Activated CD4-positive, alpha-beta memory T cell treated with anti-CD3 and anti-CD28 coated beads, Interleukin-2, amount 10 ng/mL, durations not matched to agents 7 days and 5 days (primary cell): ENCODE results near the gene METTL3. TPM values are rescaled to one million over a fixed set of nuclear protein-coding genes. Genes with fewer than 3 reads are reported as not detected.

ENCODE experiments used
- CTCF ChIA-PET: fragments of 350-600 bp; sonication (Branson Sonifier 250); formaldehyde crosslinking; loops from one replicate; lab custom pipeline; 2021; ENCODE audit warnings: antibody characterized with exemption, inconsistent platforms; lab: Charles Lee
- POLR2A ChIA-PET: fragments of 350-600 bp; sonication (Branson Sonifier 250); formaldehyde crosslinking; loops from one replicate; lab custom pipeline; 2021; ENCODE audit warnings: antibody characterized with exemption; lab: Charles Lee
- DNase-seq: peaks from one replicate; pipeline ENCODE4 v3.0.0-alpha.2; 2020
- H3K27ac Mint-ChIP-seq: one replicate; pipeline ENCODE4 v1.8.0; 2021; ENCODE audit warnings: mild to moderate bottlenecking, mixed read lengths
- H3K27me3 Mint-ChIP-seq: one replicate; pipeline ENCODE4 v1.8.0; 2021; ENCODE audit warnings: mixed read lengths
- H3K36me3 Mint-ChIP-seq: one replicate; pipeline ENCODE4 v1.8.0; 2021; ENCODE audit warnings: low read depth, mixed read lengths
- H3K4me1 Mint-ChIP-seq: one replicate; pipeline ENCODE4 v1.8.0; 2021; ENCODE audit warnings: mixed read lengths
- H3K4me3 Mint-ChIP-seq: one replicate; pipeline ENCODE4 v1.8.0; 2021; ENCODE audit warnings: mild to moderate bottlenecking, mixed read lengths
- H3K9me3 Mint-ChIP-seq: one replicate; pipeline ENCODE4 v1.8.0; 2021; ENCODE audit warnings: mixed read lengths
- total RNA-seq, 2 experiments: library from RNA; stranded (reverse); gene quantifications; one replicate each; pipeline ENCODE4 v1.2.3, GENCODE V29; 2021

METTL3 gene
- total RNA-seq, 2 experiments from 2014 or later: 75.6 to 77.6 TPM

GRCh38 chr14:21524575-21525490, 13.7 kb upstream of the METTL3 start:
- CTCF ChIA-PET: interaction anchor here (1.1 kb wide), 1 partner anchor 26 kb away, joined by 3 read pairs; no protein-coding TSS in a partner anchor
- H3K9me3 Mint-ChIP-seq: no peaks in the 10 kb centered on the region
- POLR2A ChIA-PET: interaction anchor here (1.0 to 6.8 kb wide), 2 partner anchors 13 to 47 kb away, joined by 4 to 50 read pairs; partner anchors contain the start of genes METTL3 and TOX4
- DNase-seq: no peak
- H3K36me3 Mint-ChIP-seq: no peaks in the 10 kb centered on the region
- peaks cover 13% of the 10 kb centered on the region for H3K27me3 Mint-ChIP-seq
- H3K4me1 Mint-ChIP-seq: peaks cover 10% of the 10 kb centered on the region
- peak overlapping the region; percentile 65 for H3K4me3 Mint-ChIP-seq
- H3K27ac Mint-ChIP-seq: no peak overlapping the region

- no peak for DNase-seq
- CTCF ChIA-PET: no interaction called here
- Mint-ChIP-seq H3K27ac (no peak overlapping the region), H3K9me3 (no peaks in the 10 kb centered on the region), H3K4me1 (peaks cover 10% of the 10 kb centered on the region), H3K4me3 (no peak overlapping the region), H3K36me3 (no peaks in the 10 kb centered on the region), H3K27me3 (peaks cover 15% of the 10 kb centered on the region)
- POLR2A ChIA-PET: interaction anchor here (6.8 kb wide), 1 partner anchor 11 kb away, joined by 50 read pairs; the partner anchor contains the start of gene METTL3
These were observed 12.1 kb upstream of the METTL3 start for GRCh38 chr14:21523203-21523602.

- Mint-ChIP-seq H3K27ac (no peak overlapping the region), H3K4me3 (no peak overlapping the region), H3K9me3 (no peaks in the 10 kb centered on the region), H3K4me1 (peaks cover 3% of the 10 kb centered on the region), H3K36me3 (no peaks in the 10 kb centered on the region), H3K27me3 (peaks cover 17% of the 10 kb centered on the region)
- ChIA-PET POLR2A (interaction anchor here (6.8 kb wide), 1 partner anchor 9 kb away, joined by 50 read pairs; the partner anchor contains the start of gene METTL3), CTCF (no interaction called here)
- no peak for DNase-seq
These were observed 10.4 kb upstream of the METTL3 start for GRCh38 chr14:21521501-21521900.

GRCh38 chr14:21520767-21521166, 9.6 kb upstream of the METTL3 start:
- Mint-ChIP-seq H3K27ac (no peak overlapping the region), H3K9me3 (no peaks in the 10 kb centered on the region), H3K4me1 (peaks cover 3% of the 10 kb centered on the region), H3K27me3 (peaks cover 17% of the 10 kb centered on the region), H3K36me3 (no peaks in the 10 kb centered on the region), H3K4me3 (no peak overlapping the region)
- no peak for DNase-seq
- POLR2A ChIA-PET: interaction anchor here (6.8 kb wide), 1 partner anchor 9 kb away, joined by 50 read pairs; the partner anchor contains the start of gene METTL3
- CTCF ChIA-PET: no interaction called here

- Mint-ChIP-seq H3K27me3 (peaks cover 14% of the 10 kb centered on the region), H3K36me3 (no peaks in the 10 kb centered on the region), H3K27ac (no peak overlapping the region), H3K4me3 (no peak overlapping the region), H3K4me1 (no peaks in the 10 kb centered on the region), H3K9me3 (no peaks in the 10 kb centered on the region)
- no peak for DNase-seq
- ChIA-PET POLR2A (interaction anchor here (1.2 to 1.9 kb wide), 2 partner anchors 9 to 39 kb away, joined by 4 to 6 read pairs; no protein-coding TSS in a partner anchor), CTCF (interaction anchor here (0.8 kb wide), 1 partner anchor 20 kb away, joined by 3 read pairs; no protein-coding TSS in a partner anchor)
These were observed 7.6 kb upstream of the METTL3 start for GRCh38 chr14:21518725-21519124.

- H3K27ac Mint-ChIP-seq: no peak overlapping the region
- H3K9me3 Mint-ChIP-seq: no peaks in the 10 kb centered on the region
- CTCF ChIA-PET: interaction anchor here (1.2 to 5.0 kb wide), 2 partner anchors 14 to 16 kb away, joined by 4 to 45 read pairs; no protein-coding TSS in a partner anchor
- H3K4me3 Mint-ChIP-seq: no peak overlapping the region
- peaks cover 18% of the 10 kb centered on the region for H3K4me1 Mint-ChIP-seq
- DNase-seq: no peak
- POLR2A ChIA-PET: interaction anchor here (6.4 kb wide), 1 partner anchor 9 kb away, joined by 50 read pairs; the partner anchor contains the start of gene SALL2
- peaks cover 7% of the 10 kb centered on the region for H3K27me3 Mint-ChIP-seq
- peaks cover 14% of the 10 kb centered on the region for H3K36me3 Mint-ChIP-seq
These were observed 3.2 kb upstream of the METTL3 start for GRCh38 chr14:21514341-21514740.

- no peak for DNase-seq
- ChIA-PET CTCF (interaction anchor here (1.9 to 5.0 kb wide), 3 partner anchors 11 to 54 kb away, joined by 12 to 45 read pairs (median 20); partner anchors contain the start of genes CHD8, RAB2B and TOX4), POLR2A (interaction anchor here (0.6 to 6.4 kb wide), 11 partner anchors 9 to 244 kb away, joined by 3 to 50 read pairs (median 6); partner anchors contain the start of genes CHD8, RAB2B, SALL2 and TOX4)
- H3K36me3 Mint-ChIP-seq: peaks cover 40% of the 10 kb centered on the region
- H3K27ac Mint-ChIP-seq: peak overlapping the region; percentile 96
- H3K9me3 Mint-ChIP-seq: no peaks in the 10 kb centered on the region
- H3K4me3 Mint-ChIP-seq: peak overlapping the region; percentile 96
- peaks cover 53% of the 10 kb centered on the region for H3K4me1 Mint-ChIP-seq
- no peaks in the 10 kb centered on the region for H3K27me3 Mint-ChIP-seq
These were observed 1.6 kb downstream of the METTL3 start for GRCh38 chr14:21509432-21510143.

GRCh38 chr14:21506557-21506956, 4.6 kb downstream of the METTL3 start:
- H3K27ac Mint-ChIP-seq: no peak overlapping the region
- no peaks in the 10 kb centered on the region for H3K9me3 Mint-ChIP-seq
- DNase-seq: no peak
- peaks cover 60% of the 10 kb centered on the region for H3K36me3 Mint-ChIP-seq
- CTCF ChIA-PET: no interaction called here
- peaks cover 55% of the 10 kb centered on the region for H3K4me1 Mint-ChIP-seq
- POLR2A ChIA-PET: no interaction called here
- no peak overlapping the region for H3K4me3 Mint-ChIP-seq
- no peaks in the 10 kb centered on the region for H3K27me3 Mint-ChIP-seq

GRCh38 chr14:21505012-21505553, 6.1 kb downstream of the METTL3 start:
- H3K4me1 Mint-ChIP-seq: peaks cover 57% of the 10 kb centered on the region
- peaks cover 62% of the 10 kb centered on the region for H3K36me3 Mint-ChIP-seq
- ChIA-PET POLR2A (interaction anchor here (1.2 to 1.6 kb wide), 2 partner anchors 10 to 27 kb away, joined by 4 to 5 read pairs; no protein-coding TSS in a partner anchor), CTCF (interaction anchor here (1.3 kb wide), 1 partner anchor 28 kb away, joined by 4 read pairs; the partner anchor contains the start of gene TOX4)
- H3K4me3 Mint-ChIP-seq: peak overlapping the region; percentile 47
- no peaks in the 10 kb centered on the region for H3K27me3 Mint-ChIP-seq
- H3K27ac Mint-ChIP-seq: peak overlapping the region; percentile 69
- no peaks in the 10 kb centered on the region for H3K9me3 Mint-ChIP-seq
- DNase-seq: peak; percentile 43

GRCh38 chr14:21503376-21503775, 7.8 kb downstream of the METTL3 start:
- POLR2A ChIA-PET: interaction anchor here (0.9 to 4.1 kb wide), 2 partner anchors 26 to 27 kb away, joined by 3 to 16 read pairs; partner anchors contain the start of genes RAB2B and TOX4
- Mint-ChIP-seq H3K27ac (peak overlapping the region; percentile 32), H3K9me3 (no peaks in the 10 kb centered on the region), H3K27me3 (no peaks in the 10 kb centered on the region), H3K4me3 (no peak overlapping the region), H3K4me1 (peaks cover 52% of the 10 kb centered on the region), H3K36me3 (peaks cover 66% of the 10 kb centered on the region)
- CTCF ChIA-PET: interaction anchor here (0.7 to 1.0 kb wide), 2 partner anchors 15 to 47 kb away, joined by 3 read pairs; no protein-coding TSS in a partner anchor
- DNase-seq: no peak

- DNase-seq: no peak
- no peak overlapping the region for H3K4me3 Mint-ChIP-seq
- ChIA-PET POLR2A (interaction anchor here (1.1 to 4.1 kb wide), 3 partner anchors 8 to 24 kb away, joined by 6 to 16 read pairs (median 8); partner anchors contain the start of genes METTL3, RAB2B and TOX4), CTCF (interaction anchor here (0.7 to 1.4 kb wide), 3 partner anchors 12 to 55 kb away, joined by 4 to 7 read pairs (median 4); no protein-coding TSS in a partner anchor)
- H3K36me3 Mint-ChIP-seq: peaks cover 65% of the 10 kb centered on the region
- no peaks in the 10 kb centered on the region for H3K9me3 Mint-ChIP-seq
- no peaks in the 10 kb centered on the region for H3K27me3 Mint-ChIP-seq
- H3K27ac Mint-ChIP-seq: no peak overlapping the region
- peaks cover 39% of the 10 kb centered on the region for H3K4me1 Mint-ChIP-seq
These were observed 9.6 kb downstream of the METTL3 start for GRCh38 chr14:21501568-21501967.
